Fibroblast of mammary gland (primary cell): ENCODE data around the gene MOB1B.

ENCODE experiments used
- DNase-seq: peaks from one replicate; pipeline ENCODE4 v3.0.0-alpha.2; 2010; ENCODE audit warnings: low read depth
- H3K4me3 ChIP-seq: 2 replicates; pipeline ENCODE4 v1.5.1; 2011; ENCODE audit warnings: low read depth, mild to moderate bottlenecking, low read length, moderate library complexity; ENCODE audit not compliant: control insufficient read depth
- TF ChIP-seq, protein P1 (sequence below): conservative IDR thresholded peaks from 2 replicates; pipeline ENCODE4 v1.5.1; 2011; ENCODE audit warnings: low read depth, low read length, inconsistent platforms; ENCODE audit not compliant: control insufficient read depth, insufficient read depth

The MOB1B gene

DNA sequence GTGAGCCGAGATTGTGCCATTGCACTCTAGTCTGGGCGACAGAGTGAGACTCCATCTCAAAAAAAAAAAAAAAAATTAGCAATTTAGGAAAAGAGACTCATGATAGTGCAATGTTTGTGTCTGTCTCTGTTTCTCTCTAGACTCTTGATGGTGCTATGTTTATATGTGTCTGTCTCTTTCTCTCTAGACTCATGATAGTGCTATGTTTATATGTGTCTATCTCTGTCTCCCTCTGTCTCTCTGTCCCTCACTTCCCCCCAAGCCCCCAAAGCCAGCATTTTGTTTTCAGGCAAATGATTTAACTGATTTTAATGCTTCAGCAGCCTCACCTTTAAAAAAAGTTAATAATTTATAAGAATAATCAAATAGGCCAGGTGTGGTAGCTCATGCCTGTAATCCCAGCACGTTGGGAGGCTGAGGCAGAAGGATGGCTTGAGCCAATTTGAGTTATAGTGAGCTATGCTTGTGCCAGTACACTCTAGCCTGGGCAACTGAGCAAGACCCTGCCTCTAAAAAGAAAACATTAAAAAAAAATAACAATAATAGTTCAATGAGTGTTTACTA is 6.9 kb downstream of the MOB1B start:
- no peak overlapping the region for H3K4me3 ChIP-seq
- TF ChIP-seq, protein P1, sequence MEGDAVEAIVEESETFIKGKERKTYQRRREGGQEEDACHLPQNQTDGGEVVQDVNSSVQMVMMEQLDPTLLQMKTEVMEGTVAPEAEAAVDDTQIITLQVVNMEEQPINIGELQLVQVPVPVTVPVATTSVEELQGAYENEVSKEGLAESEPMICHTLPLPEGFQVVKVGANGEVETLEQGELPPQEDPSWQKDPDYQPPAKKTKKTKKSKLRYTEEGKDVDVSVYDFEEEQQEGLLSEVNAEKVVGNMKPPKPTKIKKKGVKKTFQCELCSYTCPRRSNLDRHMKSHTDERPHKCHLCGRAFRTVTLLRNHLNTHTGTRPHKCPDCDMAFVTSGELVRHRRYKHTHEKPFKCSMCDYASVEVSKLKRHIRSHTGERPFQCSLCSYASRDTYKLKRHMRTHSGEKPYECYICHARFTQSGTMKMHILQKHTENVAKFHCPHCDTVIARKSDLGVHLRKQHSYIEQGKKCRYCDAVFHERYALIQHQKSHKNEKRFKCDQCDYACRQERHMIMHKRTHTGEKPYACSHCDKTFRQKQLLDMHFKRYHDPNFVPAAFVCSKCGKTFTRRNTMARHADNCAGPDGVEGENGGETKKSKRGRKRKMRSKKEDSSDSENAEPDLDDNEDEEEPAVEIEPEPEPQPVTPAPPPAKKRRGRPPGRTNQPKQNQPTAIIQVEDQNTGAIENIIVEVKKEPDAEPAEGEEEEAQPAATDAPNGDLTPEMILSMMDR = no peak
- no peak for DNase-seq

DNA sequence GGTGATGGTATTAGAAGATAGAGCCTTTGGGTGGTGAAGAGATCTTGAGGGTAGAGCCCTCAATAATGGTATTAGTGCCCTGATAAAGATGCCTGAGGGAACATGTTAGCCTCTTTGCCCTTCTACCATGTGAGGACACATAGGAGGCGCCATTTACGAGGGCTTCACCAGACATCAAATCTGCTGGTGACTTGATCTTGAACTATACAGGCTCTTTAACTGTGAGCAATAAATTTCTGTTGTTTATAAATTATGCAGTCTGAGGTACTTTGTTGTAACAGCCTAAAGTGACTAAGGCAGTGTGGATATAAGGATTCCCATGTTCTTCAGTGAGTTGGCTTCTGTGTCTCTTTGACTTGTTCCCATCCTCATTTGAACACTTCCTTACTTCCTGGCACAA is 11.8 kb downstream of the MOB1B start:
- TF ChIP-seq, protein P1 = no peak
- no peak overlapping the region for H3K4me3 ChIP-seq
- peak; percentile 47 for DNase-seq

DNA sequence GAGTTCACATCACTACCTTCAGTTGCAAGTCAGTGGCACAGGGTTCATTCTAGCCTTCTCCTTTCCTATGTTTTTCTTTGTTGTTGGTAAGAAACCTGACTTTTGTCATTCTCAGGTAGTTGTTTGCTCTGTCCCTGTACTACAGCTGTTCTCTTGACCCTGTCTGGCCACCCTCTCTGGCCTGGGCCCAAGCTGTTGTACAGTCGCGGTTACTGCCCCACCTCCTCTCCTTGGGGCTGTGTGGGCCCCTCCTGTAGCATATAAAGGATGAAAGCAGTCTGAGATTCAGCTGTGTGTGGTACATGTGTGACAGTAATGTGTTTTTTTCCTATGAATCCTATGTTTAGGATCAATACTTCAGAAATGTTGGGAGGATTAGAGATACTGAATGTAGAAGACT is 12.5 kb downstream of the MOB1B start:
- no peak overlapping the region for H3K4me3 ChIP-seq
- TF ChIP-seq, protein P1 = no peak

DNA sequence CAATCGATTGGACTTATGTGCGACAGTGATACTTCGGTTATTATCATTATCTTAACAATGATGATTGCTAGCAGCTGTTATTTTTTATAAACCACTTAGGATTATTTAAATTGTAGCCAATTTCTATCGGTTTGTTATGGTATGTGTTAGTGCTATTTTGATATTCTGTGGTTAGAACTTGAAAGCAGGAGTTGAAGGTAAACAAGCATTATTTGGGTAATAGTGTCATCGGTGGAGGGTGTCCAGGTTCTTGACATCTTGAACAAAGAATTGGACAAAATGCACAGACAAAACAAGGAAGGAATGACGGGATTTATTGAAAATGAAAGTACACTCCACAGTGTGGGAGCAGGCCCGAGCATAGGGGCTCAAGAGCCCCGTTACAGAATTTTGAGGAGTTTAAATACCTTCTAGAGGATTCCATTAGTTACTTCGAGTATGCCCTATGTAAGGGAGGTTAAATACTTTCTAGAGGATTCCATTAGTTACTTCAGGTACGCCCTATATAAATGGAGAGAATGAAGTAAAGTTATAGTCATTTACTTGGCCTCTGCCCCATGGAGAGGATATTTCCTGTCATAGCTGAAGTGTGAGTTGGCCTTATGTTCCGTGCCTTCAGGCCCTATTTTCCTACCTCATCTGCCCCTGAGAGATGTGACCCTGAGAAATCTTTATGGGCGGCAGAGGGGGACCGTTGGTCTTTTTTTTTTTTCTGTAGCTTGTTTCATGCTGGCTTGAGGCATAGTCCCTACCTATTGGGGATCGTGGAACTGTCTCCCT is 13.1 kb downstream of the MOB1B start:
- TF ChIP-seq, protein P1 = no peak
- DNase-seq = peak; percentile 31
- no peak overlapping the region for H3K4me3 ChIP-seq

More for the DNA sequence above, 12.5 kb downstream of the MOB1B start:
- no peak for DNase-seq

DNA sequence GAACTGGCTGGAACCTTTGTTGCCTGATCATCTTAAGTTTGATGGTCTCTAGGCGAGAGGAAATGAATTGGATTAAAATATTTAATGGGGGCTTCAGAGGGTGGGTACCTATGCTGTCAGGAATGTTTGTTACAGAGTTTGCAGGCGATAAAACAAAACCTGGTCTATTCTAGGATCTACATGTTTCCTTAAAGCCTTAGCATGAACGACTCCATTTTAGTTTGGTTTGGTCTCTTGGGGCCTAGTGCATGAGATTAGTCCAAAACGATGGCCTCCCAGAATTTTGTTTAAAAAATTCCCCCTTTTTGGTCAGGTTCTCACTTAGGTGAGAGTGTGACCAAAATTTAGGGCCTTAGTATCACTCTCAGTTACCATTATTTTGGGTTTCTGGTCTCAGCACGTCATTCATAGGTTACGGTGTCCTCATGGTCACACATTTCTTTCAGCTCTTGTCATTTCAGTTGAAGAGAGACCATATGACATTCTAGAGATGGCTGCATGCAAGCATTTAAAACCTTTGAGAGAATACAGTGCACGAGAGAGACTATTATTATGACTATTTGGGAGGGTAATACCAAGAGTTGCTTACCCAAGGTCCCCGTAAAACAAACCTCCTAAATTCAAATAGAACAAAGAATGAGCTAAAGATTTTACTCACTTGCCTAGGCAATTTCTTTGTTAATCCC is 13.8 kb downstream of the MOB1B start:
- no peak for DNase-seq
- no peak overlapping the region for H3K4me3 ChIP-seq
- TF ChIP-seq, protein P1 = no peak

DNA sequence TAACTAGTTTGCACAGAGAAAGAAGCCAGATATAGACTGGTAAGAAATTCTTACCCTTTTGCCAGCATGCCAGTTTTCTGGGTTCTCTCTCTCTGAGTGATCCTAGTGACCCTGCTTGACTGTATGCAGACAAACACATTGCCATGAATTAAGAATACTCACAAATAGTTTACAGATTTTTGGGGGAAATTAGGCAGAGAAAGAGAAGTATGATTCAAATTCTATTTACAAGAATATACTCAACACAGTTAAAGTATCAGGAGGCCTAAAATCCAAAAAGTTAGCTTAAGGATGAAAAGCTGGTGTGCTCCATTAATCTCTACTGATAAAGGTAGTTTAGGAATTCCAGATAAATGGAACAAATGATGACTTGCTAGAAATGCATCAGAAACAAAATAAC is 18.4 kb downstream of the MOB1B start:
- H3K4me3 ChIP-seq = no peak overlapping the region
- DNase-seq = no peak
- TF ChIP-seq, protein P1 = no peak
